Small intestine (tissue), 7 donors: ENCODE measurements around the gene OGA. TPM values are rescaled to one million over a fixed set of nuclear protein-coding genes. Genes with fewer than 3 reads are reported as not detected.

Experiments
- DNase-seq, 2 donors: peaks; one replicate each; pipeline versions ENCODE4 v3.0.0 to v3.0.0-alpha.2; 2013
- FAIRE-seq: peaks from 2 replicates; lab custom pipeline; 2012; peaks lifted over from hg19 to GRCh38; lab: Jason Lieb, UNC
- H3K27ac ChIP-seq, 3 donors: one replicate each; pipeline ENCODE4 v1.5.1; 2013; ENCODE audit warnings: low read length in 2 of 3, mild to moderate bottlenecking in 2 of 3, control low read depth in 1 of 3, inconsistent platforms in 1 of 3, low read depth in 1 of 3, moderate library complexity in 1 of 3
- H3K27me3 ChIP-seq, 3 donors: one replicate each; pipeline ENCODE4 v1.6.1; 2013; ENCODE audit warnings: low read length in 3 of 3, inconsistent platforms in 1 of 3; ENCODE audit not compliant: control insufficient read depth in 3 of 3, insufficient read depth in 3 of 3
- H3K36me3 ChIP-seq, 3 donors: one replicate each; pipeline ENCODE4 v1.6.1; 2013; ENCODE audit warnings: low read length in 3 of 3, inconsistent platforms in 1 of 3, low read depth in 1 of 3, mild to moderate bottlenecking in 1 of 3, moderate library complexity in 1 of 3; ENCODE audit not compliant: control insufficient read depth in 3 of 3, insufficient read depth in 2 of 3
- H3K4me1 ChIP-seq, 3 donors: one replicate each; pipeline ENCODE4 v1.6.1; 2013; ENCODE audit warnings: low read length in 2 of 3, inconsistent platforms in 1 of 3, low read depth in 1 of 3, mild to moderate bottlenecking in 1 of 3, moderate library complexity in 1 of 3; ENCODE audit not compliant: control insufficient read depth in 3 of 3, insufficient read depth in 2 of 3
- H3K4me3 ChIP-seq, 3 donors: one replicate each; pipeline ENCODE4 v1.5.1; 2013; ENCODE audit warnings: low read length in 3 of 3, control low read depth in 1 of 3, inconsistent platforms in 1 of 3, low read depth in 1 of 3, mild to moderate bottlenecking in 1 of 3, moderate library complexity in 1 of 3
- H3K9me3 ChIP-seq, 2 donors: one replicate each; pipeline ENCODE4 v1.6.1; 2013; ENCODE audit warnings: low read depth in 1 of 2, low read length in 1 of 2; ENCODE audit not compliant: control insufficient read depth in 2 of 2, insufficient read depth in 1 of 2
- WGBS, 3 donors: extraction: QIAGEN DNeasy Blood & Tissue Kit; methylation state at CpG; one replicate each; pipeline ENCODE4 v1.1.7; 2013; 5-methylcytosine and 5-hydroxymethylcytosine counted together
- polyA plus RNA-seq, 4 donors: library from polyadenylated mRNA; stranded (reverse) in 3 of 4; unstranded in 1 of 4; fragments of 200-250 nt in 3 of 4; fragments of 120-200 nt in 1 of 4; gene quantifications; one replicate each; pipeline versions ENCODE4 v1.2.1 to v1.2.3, GENCODE V29; 2013
- donor health status: healthy with polysubstance abuse.
- donor health status: control.
- donor health status: control.
- donor health status: Bipolar disorder and iron deficiency.
- donor health status: healthy.

Gene OGA
- polyA plus RNA-seq, 4 donors = 26.5 to 116 (median 31.3) TPM

GRCh38 chr10:101850749-101851148 is 32.5 kb upstream of the OGA start:
- Histone ChIP-seq H3K27me3 (no peaks in the 10 kb centered on the region), H3K9me3 (no peaks in the 10 kb centered on the region), H3K27ac (no peak overlapping the region), H3K36me3 (peaks cover 0 to 49% (median 8%) of the 10 kb centered on the region in 3 donors), H3K4me1 (no peaks in the 10 kb centered on the region), H3K4me3 (no peak overlapping the region)
- FAIRE-seq = no peak
- no peak for DNase-seq
- WGBS, 3 donors = 85 to 93% (median 92%) methylated on average over 3 of the region's 3 CpGs

- Histone ChIP-seq H3K9me3 (no peaks in the 10 kb centered on the region), H3K36me3 (peaks cover 0 to 57% (median 8%) of the 10 kb centered on the region in 3 donors), H3K4me3 (no peak overlapping the region), H3K27ac (no peak overlapping the region), H3K27me3 (no peaks in the 10 kb centered on the region), H3K4me1 (peaks cover 0 to 3% (median 0%) of the 10 kb centered on the region in 3 donors)
- FAIRE-seq = no peak
- 70 to 85% (median 81%) methylated on average over 3 of the region's 3 CpGs for WGBS, 3 donors
- DNase-seq = no peak
Measured at GRCh38 chr10:101848894-101849351, 30.7 kb upstream of the OGA start.

- no peak overlapping the region for H3K4me3 ChIP-seq
- 73 to 84% (median 82%) methylated on average over 4 of the region's 4 CpGs for WGBS, 3 donors
- DNase-seq (no peak), FAIRE-seq (no peak)
- peaks cover 0 to 56% (median 8%) of the 10 kb centered on the region in 3 donors for H3K36me3 ChIP-seq
- H3K4me1 ChIP-seq = peaks cover 0 to 3% (median 0%) of the 10 kb centered on the region in 3 donors
- H3K27ac ChIP-seq = no peak overlapping the region
- H3K27me3 ChIP-seq = no peaks in the 10 kb centered on the region
- H3K9me3 ChIP-seq = no peaks in the 10 kb centered on the region
Measured at GRCh38 chr10:101848408-101848807, 30.2 kb upstream of the OGA start.

- Histone ChIP-seq H3K4me1 (peaks cover 3 to 12% (median 5%) of the 10 kb centered on the region in 3 donors), H3K36me3 (peaks cover 0 to 50% (median 8%) of the 10 kb centered on the region in 3 donors), H3K27ac (no peak overlapping the region), H3K9me3 (no peaks in the 10 kb centered on the region), H3K27me3 (peaks cover 0 to 3% (median 0%) of the 10 kb centered on the region in 3 donors), H3K4me3 (no peak overlapping the region)
- FAIRE-seq = no peak
- WGBS, 3 donors = 95 to 97% (median 95%) methylated on average over 3 of the region's 3 CpGs
- DNase-seq = no peak
Measured at GRCh38 chr10:101845893-101846292, 27.6 kb upstream of the OGA start.

- no peak for FAIRE-seq
- Histone ChIP-seq H3K36me3 (peaks cover 0 to 35% (median 7%) of the 10 kb centered on the region in 3 donors), H3K4me3 (peak within 1 kb of the TSS in 2 of 3 donors; percentile 10 to 24), H3K27me3 (peaks cover 0 to 3% (median 0%) of the 10 kb centered on the region in 3 donors), H3K4me1 (peaks cover 4 to 33% (median 15%) of the 10 kb centered on the region in 3 donors), H3K27ac (no peak within 1 kb of the TSS), H3K9me3 (no peaks in the 10 kb centered on the region)
- peak in 1 of 2 donors; percentile 52 for DNase-seq
- WGBS, 3 donors = 28 to 71% (median 50%) methylated on average over 36 to 60 of the region's 60 CpGs
Measured at GRCh38 chr10:101843032-101844021, 25.1 kb upstream of the OGA start, which contains the start of gene KCNIP2. Gene KCNIP2, minus strand, starts transcription at chr10:101843800. Its CDS starts 232 bp downstream, at chr10:101843568.

- Histone ChIP-seq H3K4me3 (no peak overlapping the region), H3K36me3 (peaks cover 0 to 20% (median under 1%) of the 10 kb centered on the region in 3 donors), H3K9me3 (no peaks in the 10 kb centered on the region), H3K27me3 (peaks cover 0 to 3% (median 0%) of the 10 kb centered on the region in 3 donors), H3K27ac (no peak overlapping the region), H3K4me1 (peaks cover 7 to 44% (median 15%) of the 10 kb centered on the region in 3 donors)
- FAIRE-seq (no peak), DNase-seq (no peak)
Measured at GRCh38 chr10:101841826-101842225, 23.6 kb upstream of the OGA start.

- peaks cover 0 to 3% (median 0%) of the 10 kb centered on the region in 3 donors for H3K27me3 ChIP-seq
- peaks cover 0 to 12% (median 0%) of the 10 kb centered on the region in 3 donors for H3K36me3 ChIP-seq
- H3K4me1 ChIP-seq = peaks cover 7 to 51% (median 15%) of the 10 kb centered on the region in 3 donors
- WGBS, 3 donors = 2 to 9% (median 3%) methylated on average over 41 to 46 of the region's 46 CpGs
- H3K27ac ChIP-seq = no peak overlapping the region
- peak overlapping the region in 2 of 3 donors; percentile 28 to 66 for H3K4me3 ChIP-seq
- DNase-seq = peak; percentile 64 to 90
- H3K9me3 ChIP-seq = no peaks in the 10 kb centered on the region
- no peak for FAIRE-seq
Measured at GRCh38 chr10:101840741-101841453, 22.7 kb upstream of the OGA start.
